Glomerular visceral epithelial cell (primary cell): ENCODE data around the gene IGSF10.

ENCODE experiments used
- DNase-seq: peaks from one replicate; pipeline ENCODE4 v3.0.0-alpha.2; 2016; ENCODE audit errors: extremely low spot score

Gene IGSF10

GRCh38 chr3:151419806-151420205 lies 41.1 kb downstream of the IGSF10 start:
- no peak for DNase-seq

DNA sequence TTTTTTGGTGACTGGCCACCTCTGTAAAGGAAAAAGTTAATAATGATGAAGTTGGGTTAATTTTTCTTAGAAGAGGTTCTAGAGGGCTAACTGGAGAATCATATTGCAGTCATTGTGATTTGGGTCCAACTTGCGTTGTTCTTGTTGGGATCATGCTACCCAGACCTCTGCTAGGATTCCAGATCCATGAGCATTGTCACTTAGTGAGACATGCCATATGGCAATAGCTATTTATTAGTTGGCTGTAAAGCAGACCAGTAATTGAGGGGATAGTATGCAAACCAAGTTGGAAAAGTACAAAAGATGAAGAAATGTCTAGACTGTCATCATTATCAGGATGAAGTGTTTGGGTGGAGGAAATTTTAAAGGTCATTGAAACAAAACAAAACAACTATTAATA lies 45.6 kb downstream of the IGSF10 start:
- no peak for DNase-seq

DNA sequence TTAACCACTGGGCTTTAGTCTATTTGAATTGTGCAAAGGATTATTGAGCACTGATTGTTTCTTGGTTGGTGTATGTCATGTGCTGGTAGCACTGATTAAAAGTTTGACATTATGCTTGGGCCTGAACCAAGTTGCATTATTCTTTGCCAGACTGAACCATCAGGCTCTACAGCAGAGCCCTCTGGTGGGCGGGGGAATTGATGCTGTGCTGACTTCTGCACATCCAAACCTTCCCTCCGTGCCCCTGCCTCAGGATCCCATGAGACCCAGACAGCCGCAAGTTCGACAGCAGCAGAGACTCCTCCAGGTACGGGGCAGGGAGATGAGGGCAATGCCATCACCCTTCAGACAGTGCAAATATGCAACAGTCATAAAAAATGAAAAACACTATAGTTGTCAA lies 47.9 kb downstream of the IGSF10 start:
- no peak for DNase-seq
